ENCODE results near the gene MTFMT. TPM values are rescaled to one million over a fixed set of nuclear protein-coding genes. Genes with fewer than 3 reads are reported as not detected.
A peak's percentile ranks its signal among the peaks of the same experiment; 100 is the strongest.

Gene MTFMT
- total and polyA plus RNA-seq, 2 of the 4 experiments (the other 2 are of a cell fraction): 8.9 to 21.3 TPM

- TF ChIP-seq RAD21 (IDR thresholded peaks at IDR 0.05; ENCODE audit: low read length) (no peak), NFE2L2 (IDR thresholded peaks at IDR 0.05; ENCODE audit: low read depth, low read length) (no peak)
Observed at GRCh38 chr15:65058394-65059368, 29.2 kb upstream of the MTFMT start (continued).

GRCh38 chr15:65057549-65057940 is 28.1 kb upstream of the MTFMT start:
- H3K56ac ChIP-seq (ENCODE audit: extremely low read depth, insufficient read depth, low read length): no peak overlapping the region
- H2BK20ac ChIP-seq (ENCODE audit: low read depth, low read length): no peak overlapping the region
- no peak overlapping the region for H2AK5ac ChIP-seq (ENCODE audit: low read depth, low read length)
- TF ChIP-seq MAZ (IDR thresholded peaks at IDR 0.05; ENCODE audit: borderline replicate concordance, low read depth, low read length): no peak
- no peak for TF ChIP-seq RAD21 (IDR thresholded peaks at IDR 0.05; ENCODE audit: low read length)
- TF ChIP-seq CHD1 (IDR thresholded peaks at IDR 0.05; ENCODE audit: low read depth, low read length): no peak
- TF ChIP-seq USF2 (IDR thresholded peaks at IDR 0.05; ENCODE audit: low read depth, low read length): peak; percentile 50; the same call in 1 of the 2 replicates
- H2BK15ac ChIP-seq (ENCODE audit: low read depth, low read length): no peak overlapping the region
- no peak overlapping the region for H2BK5ac ChIP-seq (ENCODE audit: low read depth, low read length, poor library complexity, severe bottlenecking)
- H3K27me3 ChIP-seq (ENCODE audit: control insufficient read depth, insufficient read depth, low read length): peaks cover 10% of the 10 kb centered on the region
- no peak overlapping the region for H3K27ac ChIP-seq (ENCODE audit: insufficient read depth, low read length)
- H3K9me3 ChIP-seq (ENCODE audit: control insufficient read depth, insufficient read depth, low read length): peaks cover 5% of the 10 kb centered on the region; the same call in 1 of the 2 replicates
- H4K20me1 ChIP-seq (ENCODE audit: insufficient read depth, low read length): no peaks in the 10 kb centered on the region
- dilution Hi-C loops (cut with HindIII; ENCODE audit: low sequenced_read_pairs, unreplicated experiment) (no loop called here), in situ Hi-C loops (cut with MboI; ENCODE audit: low sequenced_read_pairs) (no loop called here), intact Hi-C loops (cut with micrococcal nuclease) (no loop called here)
- ChIA-PET POLR2A (ENCODE audit: unreplicated experiment) (no interaction called here), CTCF (no interaction called here)
- H2AFZ ChIP-seq (replicated peaks; ENCODE audit: low read length, poor library complexity): no peak overlapping the region
- peaks cover 11% of the 10 kb centered on the region; the same call in 1 of the 2 replicates for H3K4me1 ChIP-seq (ENCODE audit: control insufficient read depth, insufficient read depth, low read length)
- H4K91ac ChIP-seq (ENCODE audit: insufficient read depth, low read depth, low read length): no peak overlapping the region
- no peak overlapping the region for H4K5ac ChIP-seq (ENCODE audit: low read depth, low read length)
- no peaks in the 10 kb centered on the region for H3K36me3 ChIP-seq (ENCODE audit: control insufficient read depth, insufficient read depth, low read length)
- H3K23ac ChIP-seq (ENCODE audit: low read depth, low read length): no peak overlapping the region
- no peak overlapping the region for H3K9ac ChIP-seq (ENCODE audit: low read depth, low read length)
- no peak overlapping the region for H3K18ac ChIP-seq (ENCODE audit: low read depth, low read length)
- BruUV-seq (replicated peaks): no TSS peak
- H4K8ac ChIP-seq (ENCODE audit: low read depth in 2 of 2, low read length in 2 of 2): no peak overlapping the region
- H3K4me3 ChIP-seq (ENCODE audit: insufficient read depth, low read depth, low read length): no peak overlapping the region
- no peak overlapping the region for H3K4me2 ChIP-seq (ENCODE audit: low read depth, low read length)
- ATAC-seq (ENCODE audit: low read depth): no peak
- H2AK9ac ChIP-seq (replicated peaks; ENCODE audit: low read depth, low read length, poor library complexity): no peak overlapping the region
- no peak overlapping the region for H3K4ac ChIP-seq (ENCODE audit: low read depth, low read length)
- H3K79me1 ChIP-seq (ENCODE audit: low read depth in 1 of 2, low read length in 2 of 2): no peaks in the 10 kb centered on the region
- no peak overlapping the region for H2BK120ac ChIP-seq (ENCODE audit: low read depth, low read length)
- no peak for DNase-seq
- WGBS, 2 experiments (ENCODE audit: extremely low coverage in 2 of 2, insufficient read length in 1 of 2): no CpG with 5 or more reads among the region's 8 CpGs
- peaks cover 8% of the 10 kb centered on the region; the same call in 1 of the 2 replicates for H3K9me1 ChIP-seq (ENCODE audit: insufficient read depth, low read length)
- no peak overlapping the region for H3K14ac ChIP-seq (replicated peaks; ENCODE audit: low read depth, low read length)

All from IMR-90 (cell line).